MCF 10A (cell line): ENCODE measurements around the gene GTF2A1L. TPM values are rescaled to one million over a fixed set of nuclear protein-coding genes. Genes with fewer than 3 reads are reported as not detected.

ENCODE experiments used
- BruUV-seq: library from RNA; stranded (reverse); fragments of 400-500 nt; replicated peaks from 2 replicates; lab custom pipeline; 2021; lab: Mats Ljungman, UMichigan
- CTCF ChIA-PET: fragments of 300-600 bp; sonication (Branson Sonifier 250); formaldehyde crosslinking; extraction: SDS; loops from one replicate; lab custom pipeline; 2021; ENCODE audit warnings: antibody characterized with exemption, inconsistent platforms; lab: Yijun Ruan, JAX
- POLR2A ChIA-PET: fragments of 300-600, 350-650 bp; sonication (Branson Sonifier 250); formaldehyde crosslinking; extraction: SDS; loops from one replicate; lab custom pipeline; 2020; ENCODE audit warnings: antibody characterized with exemption, inconsistent platforms; lab: Yijun Ruan, JAX
- DNase-seq: peaks from one replicate; pipeline ENCODE4 v3.0.0-alpha.2; 2018; ENCODE audit not compliant: unreplicated experiment
- H3K27ac Mint-ChIP-seq: one replicate; pipeline ENCODE4 v1.8.0; 2022; ENCODE audit warnings: mild to moderate bottlenecking, low read depth, mixed read lengths; ENCODE audit not compliant: unreplicated experiment
- H3K27me3 Mint-ChIP-seq: one replicate; pipeline ENCODE4 v1.8.0; 2022; ENCODE audit warnings: mixed read lengths; ENCODE audit not compliant: insufficient read depth, unreplicated experiment
- H3K36me3 Mint-ChIP-seq: one replicate; pipeline ENCODE4 v1.8.0; 2022; ENCODE audit warnings: mild to moderate bottlenecking, moderate library complexity, mixed read lengths; ENCODE audit not compliant: insufficient read depth, unreplicated experiment
- H3K4me1 Mint-ChIP-seq: one replicate; pipeline ENCODE4 v1.8.0; 2022; ENCODE audit warnings: mixed read lengths; ENCODE audit not compliant: insufficient read depth, unreplicated experiment
- H3K4me3 Mint-ChIP-seq: one replicate; pipeline ENCODE4 v1.8.0; 2022; ENCODE audit warnings: mild to moderate bottlenecking, moderate library complexity, mixed read lengths; ENCODE audit not compliant: unreplicated experiment
- H3K9me3 Mint-ChIP-seq: one replicate; pipeline ENCODE4 v1.8.0; 2022; ENCODE audit warnings: mixed read lengths; ENCODE audit not compliant: unreplicated experiment
- CTCF ChIP-seq: fragments of 200-600 bp; IDR thresholded peaks from one replicate; pipeline ENCODE4 v1.8.0; 2022; ENCODE audit warnings: antibody characterized with exemption, mild to moderate bottlenecking; ENCODE audit not compliant: unreplicated experiment
- intact Hi-C: fragments of 100-400 bp; cut with micrococcal nuclease; formaldehyde crosslinking; loops from 2 replicates; pipeline ENCODE4 v1.14.1; 2022
- total RNA-seq: library from RNA; stranded (reverse); gene quantifications from 2 replicates; pipeline ENCODE4 v1.2.3, GENCODE V29; 2022

GTF2A1L gene
- total RNA-seq, 1 experiment from 2014 or later: not detected

DNA sequence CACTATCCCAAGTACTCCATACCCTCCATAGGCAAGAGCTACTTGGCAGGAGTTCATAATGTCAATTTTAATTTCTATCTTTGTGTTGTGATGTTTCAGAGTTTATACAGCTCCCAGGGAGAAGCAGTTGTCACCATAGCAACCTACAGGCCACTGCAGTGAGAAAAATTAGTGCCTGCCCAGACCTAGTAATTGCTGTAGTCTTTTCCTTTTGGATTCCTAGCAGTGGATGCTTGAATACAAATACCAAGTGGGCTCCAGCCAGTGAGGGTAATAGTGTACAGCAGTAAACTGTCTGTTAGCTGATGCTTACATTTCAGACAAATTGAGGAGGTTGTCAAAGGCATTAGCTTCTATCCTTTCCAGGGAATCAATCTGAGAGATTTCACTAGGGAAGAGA lies 111.2 kb downstream of the GTF2A1L start:
- no peak for TF ChIP-seq CTCF
- Mint-ChIP-seq H3K27me3 (no peaks in the 10 kb centered on the region), H3K36me3 (no peaks in the 10 kb centered on the region), H3K27ac (no peak overlapping the region), H3K4me3 (no peak overlapping the region), H3K9me3 (no peaks in the 10 kb centered on the region), H3K4me1 (no peaks in the 10 kb centered on the region)
- no peak for DNase-seq
- ChIA-PET CTCF (interaction anchor here (1.5 to 2.1 kb wide), 2 partner anchors 9 to 13 kb away, joined by 3 to 7 read pairs; no protein-coding TSS in a partner anchor), POLR2A (interaction anchor here (1.0 to 1.4 kb wide), 2 partner anchors 9 to 10 kb away, joined by 3 read pairs; no protein-coding TSS in a partner anchor)
- BruUV-seq: no TSS peak
- intact Hi-C loops: no loop called here

Other genes starting within 250 kb of the GTF2A1L start
- 14.8 and 16.2 TPM in 2 replicates for gene PPP1R21, start 177.1 kb upstream of the GTF2A1L start, total RNA-seq
- gene STON1, start 87.7 kb upstream of the GTF2A1L start, total RNA-seq: 0.23 and 0.42 TPM in 2 replicates
- not detected in 2 replicates for gene LHCGR, start 137.9 kb downstream of the GTF2A1L start, total RNA-seq